MCF 10A (cell line): ENCODE results near the gene LPCAT3. TPM values are rescaled to one million over a fixed set of nuclear protein-coding genes. Genes with fewer than 3 reads are reported as not detected.

ENCODE experiments used
- BruUV-seq: library from RNA; stranded (reverse); fragments of 400-500 nt; replicated peaks from 2 replicates; lab custom pipeline; 2021; lab: Mats Ljungman, UMichigan
- CTCF ChIA-PET: fragments of 300-600 bp; sonication (Branson Sonifier 250); formaldehyde crosslinking; extraction: SDS; loops from one replicate; lab custom pipeline; 2021; ENCODE audit warnings: antibody characterized with exemption, inconsistent platforms; lab: Yijun Ruan, JAX
- POLR2A ChIA-PET: fragments of 300-600, 350-650 bp; sonication (Branson Sonifier 250); formaldehyde crosslinking; extraction: SDS; loops from one replicate; lab custom pipeline; 2020; ENCODE audit warnings: antibody characterized with exemption, inconsistent platforms; lab: Yijun Ruan, JAX
- DNase-seq: peaks from one replicate; pipeline ENCODE4 v3.0.0-alpha.2; 2018; ENCODE audit not compliant: unreplicated experiment
- H3K27ac Mint-ChIP-seq: one replicate; pipeline ENCODE4 v1.8.0; 2022; ENCODE audit warnings: mild to moderate bottlenecking, low read depth, mixed read lengths; ENCODE audit not compliant: unreplicated experiment
- H3K27me3 Mint-ChIP-seq: one replicate; pipeline ENCODE4 v1.8.0; 2022; ENCODE audit warnings: mixed read lengths; ENCODE audit not compliant: insufficient read depth, unreplicated experiment
- H3K36me3 Mint-ChIP-seq: one replicate; pipeline ENCODE4 v1.8.0; 2022; ENCODE audit warnings: mild to moderate bottlenecking, moderate library complexity, mixed read lengths; ENCODE audit not compliant: insufficient read depth, unreplicated experiment
- H3K4me1 Mint-ChIP-seq: one replicate; pipeline ENCODE4 v1.8.0; 2022; ENCODE audit warnings: mixed read lengths; ENCODE audit not compliant: insufficient read depth, unreplicated experiment
- H3K4me3 Mint-ChIP-seq: one replicate; pipeline ENCODE4 v1.8.0; 2022; ENCODE audit warnings: mild to moderate bottlenecking, moderate library complexity, mixed read lengths; ENCODE audit not compliant: unreplicated experiment
- H3K9me3 Mint-ChIP-seq: one replicate; pipeline ENCODE4 v1.8.0; 2022; ENCODE audit warnings: mixed read lengths; ENCODE audit not compliant: unreplicated experiment
- intact Hi-C: fragments of 100-400 bp; cut with micrococcal nuclease; formaldehyde crosslinking; loops from 2 replicates; pipeline ENCODE4 v1.14.1; 2022
- total RNA-seq: library from RNA; stranded (reverse); gene quantifications from 2 replicates; pipeline ENCODE4 v1.2.3, GENCODE V29; 2022
- TF ChIP-seq, protein P1 (sequence below): fragments of 200-600 bp; IDR thresholded peaks from one replicate; pipeline ENCODE4 v1.8.0; 2022; ENCODE audit warnings: antibody characterized with exemption, mild to moderate bottlenecking; ENCODE audit not compliant: unreplicated experiment

LPCAT3 gene
- total RNA-seq, 1 experiment from 2014 or later = 14.4 TPM

DNA sequence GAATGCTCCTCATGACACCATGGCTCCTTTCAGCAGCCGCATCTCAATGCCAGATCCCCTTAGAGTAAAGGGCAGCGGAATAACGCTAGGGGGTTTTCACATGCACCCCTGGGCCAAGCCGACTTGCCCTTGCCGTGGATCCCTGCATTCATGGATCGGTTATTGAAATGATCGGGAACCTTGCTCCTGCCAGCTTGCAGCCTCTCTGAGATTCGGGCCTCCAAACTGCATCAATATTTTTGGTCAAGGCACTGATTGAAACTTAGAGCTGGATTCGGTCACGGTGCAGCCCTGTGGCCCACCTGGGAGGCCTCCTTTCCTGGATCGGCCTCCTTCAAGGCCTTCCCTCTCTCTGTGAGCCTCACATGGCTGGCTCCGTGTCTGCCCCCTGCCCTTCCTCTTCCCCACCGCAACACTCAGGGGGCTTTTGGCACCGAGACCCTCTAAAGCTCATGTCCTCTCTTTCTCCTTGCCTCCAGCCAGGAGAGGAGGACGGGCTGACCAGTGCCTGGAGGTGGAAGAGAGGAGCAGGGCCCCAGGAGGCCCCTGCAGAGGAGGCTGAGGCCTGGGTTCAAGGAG lies 65.3 kb downstream of the LPCAT3 start:
- Mint-ChIP-seq H3K27ac (no peak overlapping the region), H3K36me3 (no peaks in the 10 kb centered on the region), H3K4me1 (peaks cover 6% of the 10 kb centered on the region), H3K9me3 (no peaks in the 10 kb centered on the region), H3K27me3 (no peaks in the 10 kb centered on the region), H3K4me3 (no peak overlapping the region)
- TF ChIP-seq, protein P1, sequence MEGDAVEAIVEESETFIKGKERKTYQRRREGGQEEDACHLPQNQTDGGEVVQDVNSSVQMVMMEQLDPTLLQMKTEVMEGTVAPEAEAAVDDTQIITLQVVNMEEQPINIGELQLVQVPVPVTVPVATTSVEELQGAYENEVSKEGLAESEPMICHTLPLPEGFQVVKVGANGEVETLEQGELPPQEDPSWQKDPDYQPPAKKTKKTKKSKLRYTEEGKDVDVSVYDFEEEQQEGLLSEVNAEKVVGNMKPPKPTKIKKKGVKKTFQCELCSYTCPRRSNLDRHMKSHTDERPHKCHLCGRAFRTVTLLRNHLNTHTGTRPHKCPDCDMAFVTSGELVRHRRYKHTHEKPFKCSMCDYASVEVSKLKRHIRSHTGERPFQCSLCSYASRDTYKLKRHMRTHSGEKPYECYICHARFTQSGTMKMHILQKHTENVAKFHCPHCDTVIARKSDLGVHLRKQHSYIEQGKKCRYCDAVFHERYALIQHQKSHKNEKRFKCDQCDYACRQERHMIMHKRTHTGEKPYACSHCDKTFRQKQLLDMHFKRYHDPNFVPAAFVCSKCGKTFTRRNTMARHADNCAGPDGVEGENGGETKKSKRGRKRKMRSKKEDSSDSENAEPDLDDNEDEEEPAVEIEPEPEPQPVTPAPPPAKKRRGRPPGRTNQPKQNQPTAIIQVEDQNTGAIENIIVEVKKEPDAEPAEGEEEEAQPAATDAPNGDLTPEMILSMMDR = no peak
- ChIA-PET CTCF (interaction anchor here (0.5 kb wide), 1 partner anchor 24 kb away, joined by 3 read pairs; no protein-coding TSS in a partner anchor), POLR2A (no interaction called here)
- intact Hi-C loops = no loop called here
- DNase-seq = no peak
- BruUV-seq = no TSS peak

DNA sequence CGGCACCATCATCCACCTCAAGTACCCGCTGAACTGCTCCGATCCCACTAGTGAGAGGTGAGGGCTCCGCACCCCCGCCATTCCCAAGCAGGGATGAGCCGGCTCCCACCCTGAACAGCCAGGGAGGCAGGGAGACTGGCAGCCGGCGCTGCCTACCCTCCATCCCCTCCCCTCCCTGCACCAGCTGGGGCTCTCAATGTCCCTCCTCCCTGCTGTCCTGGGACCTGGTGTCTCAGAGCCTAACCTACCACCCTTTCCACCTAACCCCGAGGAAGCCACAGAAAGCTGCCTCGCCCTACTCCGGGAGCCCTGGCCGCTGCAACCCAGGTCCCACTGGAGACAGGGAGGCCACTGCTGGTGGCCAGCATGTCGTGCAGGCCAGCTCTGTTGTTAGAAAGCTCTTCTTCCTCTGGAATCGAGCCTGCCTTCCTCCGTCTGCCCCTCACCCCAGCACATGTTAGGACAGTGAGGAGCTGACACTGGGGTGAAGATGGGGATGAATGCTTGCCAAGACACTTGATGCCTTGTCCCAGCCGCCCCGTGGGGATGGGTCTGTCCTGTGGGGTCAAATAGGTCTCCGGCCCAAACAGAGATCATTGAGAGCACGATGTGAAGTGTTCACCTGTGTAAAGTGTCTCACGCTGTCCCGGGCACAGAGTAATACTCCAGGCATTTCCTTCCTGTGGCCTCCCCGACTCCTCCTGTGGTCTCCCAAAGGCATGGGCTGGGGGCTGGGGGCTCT lies 66.0 kb downstream of the LPCAT3 start:
- H3K4me3 Mint-ChIP-seq = no peak overlapping the region
- no TSS peak for BruUV-seq
- ChIA-PET POLR2A (no interaction called here), CTCF (interaction anchor here (0.5 to 3.1 kb wide), 2 partner anchors 12 to 24 kb away, joined by 3 to 12 read pairs; no protein-coding TSS in a partner anchor)
- no peak for DNase-seq
- H3K36me3 Mint-ChIP-seq = no peaks in the 10 kb centered on the region
- no peaks in the 10 kb centered on the region for H3K9me3 Mint-ChIP-seq
- peaks cover 11% of the 10 kb centered on the region for H3K4me1 Mint-ChIP-seq
- intact Hi-C loops = no loop called here
- no peak overlapping the region for H3K27ac Mint-ChIP-seq
- TF ChIP-seq, protein P1 = no peak
- H3K27me3 Mint-ChIP-seq = no peaks in the 10 kb centered on the region

DNA sequence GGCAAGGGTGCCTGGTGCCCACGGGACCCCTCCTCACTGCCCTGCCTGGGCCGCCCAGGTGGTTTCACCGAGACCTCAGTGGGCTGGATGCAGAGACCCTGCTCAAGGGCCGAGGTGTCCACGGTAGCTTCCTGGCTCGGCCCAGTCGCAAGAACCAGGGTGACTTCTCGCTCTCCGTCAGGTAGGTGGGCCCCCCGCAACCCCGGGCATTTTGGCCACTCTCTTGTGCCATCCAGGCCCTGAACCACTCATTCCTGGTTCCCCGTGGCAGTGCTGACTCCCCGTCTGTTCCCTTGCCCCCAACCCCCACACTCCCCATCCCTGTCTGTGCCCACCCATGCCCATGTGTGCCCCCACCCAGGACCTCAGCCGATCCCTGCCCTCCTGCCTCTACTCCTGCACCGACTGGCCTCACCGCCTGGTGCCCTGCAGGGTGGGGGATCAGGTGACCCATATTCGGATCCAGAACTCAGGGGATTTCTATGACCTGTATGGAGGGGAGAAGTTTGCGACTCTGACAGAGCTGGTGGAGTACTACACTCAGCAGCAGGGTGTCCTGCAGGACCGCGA lies 66.6 kb downstream of the LPCAT3 start:
- BruUV-seq = no TSS peak
- no peaks in the 10 kb centered on the region for H3K9me3 Mint-ChIP-seq
- no peaks in the 10 kb centered on the region for H3K27me3 Mint-ChIP-seq
- TF ChIP-seq, protein P1 = no peak
- H3K27ac Mint-ChIP-seq = no peak overlapping the region
- CTCF ChIA-PET = interaction anchor here (3.1 kb wide), 1 partner anchor 13 kb away, joined by 12 read pairs; no protein-coding TSS in a partner anchor
- DNase-seq = no peak
- H3K4me1 Mint-ChIP-seq = peaks cover 18% of the 10 kb centered on the region
- intact Hi-C loops = no loop called here
- no peak overlapping the region for H3K4me3 Mint-ChIP-seq
- POLR2A ChIA-PET = interaction anchor here (1.0 kb wide), 1 partner anchor 10 kb away, joined by 5 read pairs; no protein-coding TSS in a partner anchor
- no peaks in the 10 kb centered on the region for H3K36me3 Mint-ChIP-seq
